GM12875 (cell line): ENCODE measurements around the gene SLC9A8.

ENCODE experiments used
- H3K4me3 ChIP-seq: one replicate; pipeline ENCODE4 v1.5.1; 2011; ENCODE audit warnings: low read depth, low read length, control low read depth
- TF ChIP-seq, protein P1 (sequence below): IDR thresholded peaks from 2 replicates; pipeline ENCODE4 v1.5.1; 2011; ENCODE audit warnings: low read depth, mild to moderate bottlenecking, control low read depth, inconsistent platforms, low read length, moderate library complexity, borderline replicate concordance; ENCODE audit not compliant: insufficient read depth

The SLC9A8 gene

DNA sequence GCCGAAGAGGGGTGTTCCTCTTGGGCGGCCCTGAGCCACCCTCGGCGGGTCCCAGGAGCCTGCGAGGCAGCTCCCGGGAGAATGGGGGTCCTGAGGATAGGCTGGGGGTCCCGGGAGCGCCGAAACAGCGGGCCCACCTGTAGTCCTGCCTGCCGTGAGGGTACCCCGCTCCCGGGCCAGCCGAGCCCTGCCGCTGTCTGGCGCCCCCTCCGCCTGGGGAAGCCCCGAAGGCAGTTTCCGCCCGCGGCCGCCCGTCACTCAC lies 102.4 kb downstream of the SLC9A8 start:
- TF ChIP-seq, protein P1, sequence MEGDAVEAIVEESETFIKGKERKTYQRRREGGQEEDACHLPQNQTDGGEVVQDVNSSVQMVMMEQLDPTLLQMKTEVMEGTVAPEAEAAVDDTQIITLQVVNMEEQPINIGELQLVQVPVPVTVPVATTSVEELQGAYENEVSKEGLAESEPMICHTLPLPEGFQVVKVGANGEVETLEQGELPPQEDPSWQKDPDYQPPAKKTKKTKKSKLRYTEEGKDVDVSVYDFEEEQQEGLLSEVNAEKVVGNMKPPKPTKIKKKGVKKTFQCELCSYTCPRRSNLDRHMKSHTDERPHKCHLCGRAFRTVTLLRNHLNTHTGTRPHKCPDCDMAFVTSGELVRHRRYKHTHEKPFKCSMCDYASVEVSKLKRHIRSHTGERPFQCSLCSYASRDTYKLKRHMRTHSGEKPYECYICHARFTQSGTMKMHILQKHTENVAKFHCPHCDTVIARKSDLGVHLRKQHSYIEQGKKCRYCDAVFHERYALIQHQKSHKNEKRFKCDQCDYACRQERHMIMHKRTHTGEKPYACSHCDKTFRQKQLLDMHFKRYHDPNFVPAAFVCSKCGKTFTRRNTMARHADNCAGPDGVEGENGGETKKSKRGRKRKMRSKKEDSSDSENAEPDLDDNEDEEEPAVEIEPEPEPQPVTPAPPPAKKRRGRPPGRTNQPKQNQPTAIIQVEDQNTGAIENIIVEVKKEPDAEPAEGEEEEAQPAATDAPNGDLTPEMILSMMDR = no peak
- H3K4me3 ChIP-seq = peak overlapping the region; percentile 77

DNA sequence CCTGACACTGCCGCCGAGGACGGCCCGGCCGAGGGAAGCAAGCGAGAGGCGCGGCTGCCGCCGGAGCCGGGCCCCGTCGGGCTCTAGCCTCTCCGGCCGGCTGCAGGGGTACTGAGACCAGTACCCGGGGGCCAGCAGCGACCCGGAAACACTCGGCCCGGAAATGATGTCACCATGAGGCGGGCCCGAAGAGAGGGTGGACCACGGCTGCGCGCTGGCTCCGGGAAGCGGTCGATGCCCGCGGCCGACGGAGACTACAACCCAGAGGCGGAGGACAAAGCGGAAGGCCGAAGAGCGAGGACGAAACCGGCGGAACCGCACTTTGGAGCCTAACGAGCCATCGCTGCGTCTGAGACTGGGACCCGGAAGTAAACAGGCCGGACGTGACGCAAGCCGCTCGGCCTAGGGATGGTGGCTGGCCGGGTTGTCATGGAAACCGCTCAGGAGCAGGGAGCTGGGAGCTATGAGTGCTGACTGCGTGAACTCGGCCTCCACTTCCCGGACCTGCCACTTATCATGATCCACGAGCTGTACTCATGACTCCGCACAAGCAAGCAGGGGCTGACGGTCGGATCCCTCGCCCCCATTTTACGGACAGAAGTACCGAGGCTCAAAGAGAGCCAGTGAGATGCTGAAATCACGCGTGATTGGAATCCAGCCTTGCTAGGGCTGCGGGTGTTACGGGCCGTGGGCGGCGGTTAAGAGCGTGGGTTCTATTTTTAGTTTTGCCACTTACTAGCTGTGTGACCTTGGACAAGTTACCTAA lies 102.9 kb downstream of the SLC9A8 start, which contains the start of gene SPATA2:
TSS of gene SPATA2 (minus strand) at position 150 of the 766 bp plus-strand sequence. CDS start 7,039 bp downstream, outside the sequence.
- TF ChIP-seq, protein P1 = no peak
- H3K4me3 ChIP-seq = peak within 1 kb of the TSS; percentile 77

DNA sequence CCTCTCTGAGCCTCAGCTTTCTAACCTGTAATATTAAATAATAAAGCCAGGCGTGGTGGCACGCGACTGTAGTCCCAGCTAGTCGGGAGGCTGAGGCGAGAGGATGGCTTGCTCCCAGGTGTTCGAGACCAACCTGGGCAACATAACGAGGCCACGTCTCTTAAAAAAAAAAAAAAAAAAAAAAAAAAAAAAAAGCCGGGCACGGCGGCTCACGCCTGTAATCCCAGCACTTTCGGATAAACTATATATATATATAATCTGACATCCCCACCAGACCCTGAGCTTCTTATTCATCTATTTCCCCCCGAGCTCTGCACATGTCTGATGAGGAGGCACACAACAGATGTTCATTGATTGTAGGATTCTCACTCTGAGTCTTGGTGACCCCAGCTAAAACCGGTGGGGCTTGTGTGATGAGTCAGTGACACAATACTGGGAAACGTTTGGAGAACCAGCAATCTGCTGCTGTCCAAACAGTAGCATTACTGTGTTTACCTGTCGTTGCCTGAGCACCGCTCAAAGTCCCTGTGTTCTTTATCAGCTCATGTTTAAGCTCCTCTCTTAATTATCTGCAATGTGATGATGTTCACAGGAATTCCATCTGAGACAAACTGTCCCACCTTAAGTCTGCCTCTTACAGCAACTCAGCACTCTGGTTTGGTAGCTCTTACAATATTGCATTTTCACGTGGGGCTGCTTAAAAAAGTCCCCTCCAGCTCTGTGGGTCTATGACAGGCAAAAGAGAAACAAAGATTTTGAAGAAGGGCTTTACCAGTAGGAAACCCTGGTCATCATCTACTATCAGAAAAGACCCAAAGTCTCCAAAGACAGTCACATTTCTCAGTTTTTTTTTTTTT lies 103.7 kb downstream of the SLC9A8 start:
- TF ChIP-seq, protein P1 = no peak

DNA sequence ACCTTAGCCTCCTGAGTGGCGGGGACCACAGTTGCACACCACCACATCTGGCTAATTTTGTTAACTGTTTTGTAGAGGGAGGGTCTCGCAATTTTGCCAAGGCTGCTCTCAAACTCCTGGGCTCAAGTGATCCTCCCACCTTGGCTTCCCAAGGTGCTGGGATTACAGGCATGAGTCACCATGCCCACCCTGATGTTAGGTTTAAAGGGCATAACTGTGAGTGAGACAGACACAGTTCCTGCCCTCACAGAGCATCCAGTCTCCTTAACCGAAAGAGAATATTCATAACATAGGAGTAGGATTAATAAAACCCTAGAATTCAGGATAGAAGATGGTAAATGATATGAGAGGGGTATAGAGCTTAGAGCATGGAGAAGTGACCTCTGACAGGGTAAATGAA lies 105.8 kb downstream of the SLC9A8 start:
- H3K4me3 ChIP-seq = no peak overlapping the region
- TF ChIP-seq, protein P1 = no peak

More for the DNA sequence above, 103.7 kb downstream of the SLC9A8 start:
- H3K4me3 ChIP-seq = peak overlapping the region; percentile 77

DNA sequence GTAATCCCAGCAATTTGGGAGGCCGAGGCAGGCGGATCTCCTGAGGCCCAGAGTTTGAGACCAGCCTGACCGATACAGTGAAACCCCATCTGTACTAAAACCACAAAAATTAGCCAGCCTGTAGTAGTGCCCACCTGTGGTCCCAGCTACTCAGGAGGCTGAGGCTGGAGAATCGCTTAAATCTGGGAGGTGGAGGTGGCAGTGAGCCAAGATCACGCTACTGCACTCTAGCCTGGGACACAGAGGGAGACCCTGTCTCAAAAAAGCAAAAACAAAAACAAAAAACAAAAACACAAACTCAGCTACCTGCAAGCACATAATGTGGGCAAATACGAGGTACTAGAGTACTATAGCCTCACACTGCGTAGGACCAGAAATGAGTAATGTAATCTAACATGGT lies 106.4 kb downstream of the SLC9A8 start:
- H3K4me3 ChIP-seq = no peak overlapping the region
- TF ChIP-seq, protein P1 = no peak

DNA sequence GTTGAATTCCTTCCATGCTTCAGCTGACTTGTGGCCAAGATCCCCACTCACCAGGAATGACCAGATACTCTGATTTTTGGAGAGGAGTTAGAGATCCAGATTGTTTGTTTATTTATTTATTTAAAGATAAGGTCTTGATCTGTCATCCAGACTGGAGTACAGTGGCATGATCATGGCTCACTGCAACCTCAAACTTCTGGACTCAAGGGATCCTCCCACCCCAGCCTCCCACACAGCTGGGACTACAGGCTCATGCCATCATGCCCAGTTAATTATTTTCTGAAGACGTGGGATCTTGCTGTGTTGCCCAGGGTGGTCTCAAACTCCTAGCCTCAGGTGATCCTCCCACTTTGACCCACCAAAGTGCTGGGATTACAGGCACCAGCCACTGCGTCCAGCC lies 106.8 kb downstream of the SLC9A8 start:
- TF ChIP-seq, protein P1 = no peak

More for the DNA sequence above, 106.8 kb downstream of the SLC9A8 start:
- H3K4me3 ChIP-seq = no peak overlapping the region
